Tibial nerve (tissue), 4 donors: ENCODE data around the gene C1orf53.

Experiments used
- EP300 ChIP-seq, 2 donors: sonication (generic); formaldehyde crosslinking; IDR thresholded peaks; one replicate each; pipeline ENCODE4 v1.6.1; 2017; ENCODE audit warnings: antibody characterized with exemption in 2 of 2, mild to moderate bottlenecking in 1 of 2
- POLR2A ChIP-seq, 2 donors: fragments of 450-650 bp; IDR thresholded peaks; one replicate each; pipeline ENCODE4 v1.6.1; 2017; ENCODE audit warnings: antibody characterized with exemption in 2 of 2, mild to moderate bottlenecking in 2 of 2, moderate library complexity in 2 of 2
- TF ChIP-seq, protein P1 (sequence below), 5 experiments: fragments of 200-600 bp in 3 of 5; fragments of 450-650 bp in 2 of 5; sonication (generic) in 3 of 5; IDR thresholded peaks; one replicate each; pipeline ENCODE4 v1.5.1; 2016 to 2019; ENCODE audit warnings: antibody characterized with exemption in 5 of 5, mild to moderate bottlenecking in 3 of 5, moderate library complexity in 2 of 5

DNA sequence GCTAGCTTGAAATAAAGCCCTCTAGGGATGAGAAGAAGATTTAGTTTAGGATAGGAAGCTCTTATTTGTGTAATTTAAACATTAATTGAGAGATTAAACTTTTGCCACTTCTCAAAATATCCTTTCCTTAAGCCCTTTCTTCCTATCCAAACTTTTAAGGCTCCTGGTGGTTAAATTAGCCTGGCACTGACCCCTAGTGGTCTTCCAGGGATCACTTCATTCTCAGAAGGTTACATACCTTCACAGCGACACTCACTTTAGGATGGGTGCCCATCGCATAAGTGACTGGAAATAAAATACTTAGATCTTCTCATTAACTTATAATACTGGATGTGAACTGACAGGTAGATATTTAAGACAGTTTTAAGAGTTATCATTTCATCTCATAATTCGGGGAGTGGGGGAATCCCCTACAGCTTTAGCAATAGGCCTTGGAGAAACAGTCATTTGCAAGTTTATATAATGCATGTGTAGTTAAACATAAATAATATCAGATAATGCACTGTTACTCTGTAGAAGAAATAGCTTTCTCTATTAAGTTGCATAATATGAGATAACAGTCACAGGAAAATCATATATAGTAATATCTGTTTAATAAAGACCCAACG is 22.2 kb downstream of the C1orf53 start:
- no peak for TF ChIP-seq EP300 (IDR thresholded peaks at IDR 0.05)
- TF ChIP-seq POLR2A (IDR thresholded peaks at IDR 0.05): no peak
- TF ChIP-seq, protein P1, sequence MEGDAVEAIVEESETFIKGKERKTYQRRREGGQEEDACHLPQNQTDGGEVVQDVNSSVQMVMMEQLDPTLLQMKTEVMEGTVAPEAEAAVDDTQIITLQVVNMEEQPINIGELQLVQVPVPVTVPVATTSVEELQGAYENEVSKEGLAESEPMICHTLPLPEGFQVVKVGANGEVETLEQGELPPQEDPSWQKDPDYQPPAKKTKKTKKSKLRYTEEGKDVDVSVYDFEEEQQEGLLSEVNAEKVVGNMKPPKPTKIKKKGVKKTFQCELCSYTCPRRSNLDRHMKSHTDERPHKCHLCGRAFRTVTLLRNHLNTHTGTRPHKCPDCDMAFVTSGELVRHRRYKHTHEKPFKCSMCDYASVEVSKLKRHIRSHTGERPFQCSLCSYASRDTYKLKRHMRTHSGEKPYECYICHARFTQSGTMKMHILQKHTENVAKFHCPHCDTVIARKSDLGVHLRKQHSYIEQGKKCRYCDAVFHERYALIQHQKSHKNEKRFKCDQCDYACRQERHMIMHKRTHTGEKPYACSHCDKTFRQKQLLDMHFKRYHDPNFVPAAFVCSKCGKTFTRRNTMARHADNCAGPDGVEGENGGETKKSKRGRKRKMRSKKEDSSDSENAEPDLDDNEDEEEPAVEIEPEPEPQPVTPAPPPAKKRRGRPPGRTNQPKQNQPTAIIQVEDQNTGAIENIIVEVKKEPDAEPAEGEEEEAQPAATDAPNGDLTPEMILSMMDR (IDR thresholded peaks at IDR 0.05): peak; percentile 46 to 72 (median 51)
